HepG2 (cell line): ENCODE measurements around the gene APBB2. TPM values are rescaled to one million over a fixed set of nuclear protein-coding genes. Genes with fewer than 3 reads are reported as not detected.

Experiments used
- HDAC2 ChIP-seq: sonication (generic); formaldehyde crosslinking; IDR thresholded peaks from 2 replicates; pipeline ENCODE4 v1.4.0; 2020; ENCODE audit warnings: missing genetic modification reagents
- HOXA5 ChIP-seq: sonication (generic); formaldehyde crosslinking; IDR thresholded peaks from 2 replicates; pipeline ENCODE4 v1.4.0; 2020; ENCODE audit warnings: missing genetic modification reagents
- NR2F6 ChIP-seq, 2 experiments: IDR thresholded peaks; 2 replicates each; pipeline ENCODE4 v1.6.1; 2016; ENCODE audit warnings: antibody characterized with exemption in 1 of 2, mild to moderate bottlenecking in 1 of 2
- ZBTB3 ChIP-seq: sonication (generic); formaldehyde crosslinking; IDR thresholded peaks from 2 replicates; pipeline ENCODE4 v1.4.0; 2020; ENCODE audit warnings: low read depth, mild to moderate bottlenecking, moderate library complexity, missing genetic modification reagents, borderline replicate concordance
- ZNF354B ChIP-seq: sonication (generic); formaldehyde crosslinking; IDR thresholded peaks from 2 replicates; pipeline ENCODE4 v1.8.0; 2022; ENCODE audit warnings: mild to moderate bottlenecking, missing genetic modification reagents
- ZNF607 ChIP-seq: sonication (generic); formaldehyde crosslinking; IDR thresholded peaks from 2 replicates; pipeline ENCODE4 v1.5.1; 2020; ENCODE audit warnings: missing genetic modification reagents, mild to moderate bottlenecking, borderline replicate concordance
- ZNF772 ChIP-seq: sonication (generic); formaldehyde crosslinking; IDR thresholded peaks from 2 replicates; pipeline ENCODE4 v1.5.0; 2020; ENCODE audit warnings: mild to moderate bottlenecking, missing genetic modification reagents
- ZSCAN20 ChIP-seq: sonication (generic); formaldehyde crosslinking; IDR thresholded peaks from 2 replicates; pipeline ENCODE4 v1.4.0; 2020; ENCODE audit warnings: missing genetic modification reagents, mild to moderate bottlenecking, borderline replicate concordance
- polyA plus RNA-seq, 8 experiments: library from polyadenylated mRNA; depleted of rRNA in 3 of 8; stranded (reverse) in 7 of 8; unstranded in 1 of 8; fragments of >200 nt; fragmentation: Illumina TruSeq in 4 of 8; extraction: Trizol in 4 of 8; gene quantifications; 2 replicates each; pipeline versions ENCODE4 v1.2.1 to v1.2.3, GENCODE V29; 2011 to 2016; ENCODE audit warnings: low read depth in 4 of 8, missing spikeins in 1 of 8, mixed read lengths in 1 of 8; ENCODE audit not compliant: insufficient read depth in 1 of 8
- total RNA-seq, 5 experiments: library from RNA; depleted of rRNA; stranded (reverse); fragments of >200 nt; fragmentation: Illumina TruSeq; extraction: Trizol; gene quantifications; 2 replicates each; pipeline ENCODE4 v1.2.3, GENCODE V29; 2016; ENCODE audit warnings: low read depth in 1 of 5
- TF ChIP-seq, protein P1 (sequence below): IDR thresholded peaks from 2 replicates; pipeline ENCODE4 v1.6.1; 2016; ENCODE audit warnings: low read depth, borderline replicate concordance
- TF ChIP-seq, protein P2 (sequence below): sonication (generic); formaldehyde crosslinking; IDR thresholded peaks from 2 replicates; pipeline ENCODE4 v1.5.0; 2020; ENCODE audit warnings: missing genetic modification reagents
- TF ChIP-seq, protein P3 (sequence below): sonication (generic); formaldehyde crosslinking; IDR thresholded peaks from 2 replicates; pipeline ENCODE4 v1.4.0; 2020; ENCODE audit warnings: missing genetic modification reagents, borderline replicate concordance
- TF ChIP-seq, protein P4 (sequence below), 2 experiments: IDR thresholded peaks; 2 replicates each; pipeline ENCODE4 v1.6.1; 2011 to 2012; ENCODE audit warnings: low read length in 2 of 2, borderline replicate concordance in 1 of 2, low read depth in 1 of 2, mild to moderate bottlenecking in 1 of 2, moderate library complexity in 1 of 2
- TF ChIP-seq, protein P5 (sequence below): sonication (generic); formaldehyde crosslinking; IDR thresholded peaks from 2 replicates; pipeline ENCODE4 v1.4.0; 2020; ENCODE audit warnings: missing genetic modification reagents

The APBB2 gene
- total and polyA plus RNA-seq, 2 of the 13 experiments (the other 11 are each of a cell fraction or from before 2014, with no cell fraction given): 11.7 to 17.0 TPM

DNA sequence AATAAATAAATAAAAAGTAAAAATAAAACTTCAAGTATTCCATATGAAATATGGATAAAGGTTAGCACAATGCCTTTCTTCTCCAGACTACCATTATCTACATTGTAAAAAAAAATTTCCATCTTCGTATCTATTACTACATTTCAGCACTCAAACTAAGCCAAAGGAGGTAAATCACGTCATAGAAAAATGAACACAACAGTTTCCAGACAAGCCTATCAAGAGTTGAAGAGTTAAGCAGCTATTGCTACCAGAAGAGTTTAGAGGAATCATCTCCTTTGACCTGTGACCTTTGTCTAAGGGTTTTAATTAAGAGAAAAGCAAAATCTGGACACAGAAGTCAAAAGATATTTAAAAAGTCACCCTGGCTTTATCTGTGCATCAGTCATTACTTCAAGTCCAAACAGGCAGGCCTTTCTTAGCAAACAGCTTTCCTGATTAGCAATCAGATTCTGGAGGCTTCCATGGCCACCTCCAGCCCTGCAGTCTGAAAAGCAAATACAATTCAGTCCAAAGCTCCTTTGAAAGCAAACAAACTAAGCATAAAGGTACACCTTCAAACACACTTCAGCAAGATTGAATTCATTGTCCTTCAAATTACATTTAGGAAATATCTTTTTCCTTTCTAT lies 82.2 kb downstream of the APBB2 start (continued):
- TF ChIP-seq, protein P1, sequence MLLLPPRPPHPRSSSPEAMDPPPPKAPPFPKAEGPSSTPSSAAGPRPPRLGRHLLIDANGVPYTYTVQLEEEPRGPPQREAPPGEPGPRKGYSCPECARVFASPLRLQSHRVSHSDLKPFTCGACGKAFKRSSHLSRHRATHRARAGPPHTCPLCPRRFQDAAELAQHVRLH (CRISPR knock-in tag): peak; percentile 48; the same call in 1 of the 2 replicates
- no peak for TF ChIP-seq ZSCAN20 (CRISPR knock-in tag)
- TF ChIP-seq NR2F6 (IDR thresholded peaks at IDR 0.05): peak; percentile 95
- peak; percentile 78 for TF ChIP-seq NR2F6 (CRISPR knock-in tag; IDR thresholded peaks at IDR 0.05)
- TF ChIP-seq ZNF354B (CRISPR knock-in tag): no peak
- TF ChIP-seq, protein P2, sequence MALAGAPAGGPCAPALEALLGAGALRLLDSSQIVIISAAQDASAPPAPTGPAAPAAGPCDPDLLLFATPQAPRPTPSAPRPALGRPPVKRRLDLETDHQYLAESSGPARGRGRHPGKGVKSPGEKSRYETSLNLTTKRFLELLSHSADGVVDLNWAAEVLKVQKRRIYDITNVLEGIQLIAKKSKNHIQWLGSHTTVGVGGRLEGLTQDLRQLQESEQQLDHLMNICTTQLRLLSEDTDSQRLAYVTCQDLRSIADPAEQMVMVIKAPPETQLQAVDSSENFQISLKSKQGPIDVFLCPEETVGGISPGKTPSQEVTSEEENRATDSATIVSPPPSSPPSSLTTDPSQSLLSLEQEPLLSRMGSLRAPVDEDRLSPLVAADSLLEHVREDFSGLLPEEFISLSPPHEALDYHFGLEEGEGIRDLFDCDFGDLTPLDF (CRISPR knock-in tag): no peak
- TF ChIP-seq, protein P3, sequence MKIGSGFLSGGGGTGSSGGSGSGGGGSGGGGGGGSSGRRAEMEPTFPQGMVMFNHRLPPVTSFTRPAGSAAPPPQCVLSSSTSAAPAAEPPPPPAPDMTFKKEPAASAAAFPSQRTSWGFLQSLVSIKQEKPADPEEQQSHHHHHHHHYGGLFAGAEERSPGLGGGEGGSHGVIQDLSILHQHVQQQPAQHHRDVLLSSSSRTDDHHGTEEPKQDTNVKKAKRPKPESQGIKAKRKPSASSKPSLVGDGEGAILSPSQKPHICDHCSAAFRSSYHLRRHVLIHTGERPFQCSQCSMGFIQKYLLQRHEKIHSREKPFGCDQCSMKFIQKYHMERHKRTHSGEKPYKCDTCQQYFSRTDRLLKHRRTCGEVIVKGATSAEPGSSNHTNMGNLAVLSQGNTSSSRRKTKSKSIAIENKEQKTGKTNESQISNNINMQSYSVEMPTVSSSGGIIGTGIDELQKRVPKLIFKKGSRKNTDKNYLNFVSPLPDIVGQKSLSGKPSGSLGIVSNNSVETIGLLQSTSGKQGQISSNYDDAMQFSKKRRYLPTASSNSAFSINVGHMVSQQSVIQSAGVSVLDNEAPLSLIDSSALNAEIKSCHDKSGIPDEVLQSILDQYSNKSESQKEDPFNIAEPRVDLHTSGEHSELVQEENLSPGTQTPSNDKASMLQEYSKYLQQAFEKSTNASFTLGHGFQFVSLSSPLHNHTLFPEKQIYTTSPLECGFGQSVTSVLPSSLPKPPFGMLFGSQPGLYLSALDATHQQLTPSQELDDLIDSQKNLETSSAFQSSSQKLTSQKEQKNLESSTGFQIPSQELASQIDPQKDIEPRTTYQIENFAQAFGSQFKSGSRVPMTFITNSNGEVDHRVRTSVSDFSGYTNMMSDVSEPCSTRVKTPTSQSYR (CRISPR knock-in tag): peak; percentile 39; the same call in 1 of the 2 replicates
- TF ChIP-seq ZNF607: no peak
- TF ChIP-seq, protein P4, sequence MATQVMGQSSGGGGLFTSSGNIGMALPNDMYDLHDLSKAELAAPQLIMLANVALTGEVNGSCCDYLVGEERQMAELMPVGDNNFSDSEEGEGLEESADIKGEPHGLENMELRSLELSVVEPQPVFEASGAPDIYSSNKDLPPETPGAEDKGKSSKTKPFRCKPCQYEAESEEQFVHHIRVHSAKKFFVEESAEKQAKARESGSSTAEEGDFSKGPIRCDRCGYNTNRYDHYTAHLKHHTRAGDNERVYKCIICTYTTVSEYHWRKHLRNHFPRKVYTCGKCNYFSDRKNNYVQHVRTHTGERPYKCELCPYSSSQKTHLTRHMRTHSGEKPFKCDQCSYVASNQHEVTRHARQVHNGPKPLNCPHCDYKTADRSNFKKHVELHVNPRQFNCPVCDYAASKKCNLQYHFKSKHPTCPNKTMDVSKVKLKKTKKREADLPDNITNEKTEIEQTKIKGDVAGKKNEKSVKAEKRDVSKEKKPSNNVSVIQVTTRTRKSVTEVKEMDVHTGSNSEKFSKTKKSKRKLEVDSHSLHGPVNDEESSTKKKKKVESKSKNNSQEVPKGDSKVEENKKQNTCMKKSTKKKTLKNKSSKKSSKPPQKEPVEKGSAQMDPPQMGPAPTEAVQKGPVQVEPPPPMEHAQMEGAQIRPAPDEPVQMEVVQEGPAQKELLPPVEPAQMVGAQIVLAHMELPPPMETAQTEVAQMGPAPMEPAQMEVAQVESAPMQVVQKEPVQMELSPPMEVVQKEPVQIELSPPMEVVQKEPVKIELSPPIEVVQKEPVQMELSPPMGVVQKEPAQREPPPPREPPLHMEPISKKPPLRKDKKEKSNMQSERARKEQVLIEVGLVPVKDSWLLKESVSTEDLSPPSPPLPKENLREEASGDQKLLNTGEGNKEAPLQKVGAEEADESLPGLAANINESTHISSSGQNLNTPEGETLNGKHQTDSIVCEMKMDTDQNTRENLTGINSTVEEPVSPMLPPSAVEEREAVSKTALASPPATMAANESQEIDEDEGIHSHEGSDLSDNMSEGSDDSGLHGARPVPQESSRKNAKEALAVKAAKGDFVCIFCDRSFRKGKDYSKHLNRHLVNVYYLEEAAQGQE (IDR thresholded peaks at IDR 0.05; ENCODE audit: borderline replicate concordance in 1 of 2, low read depth in 1 of 2, low read length in 2 of 2): peak in 1 of 2 experiments; percentile 44; a peak in 1 of 4 replicates
- no peak for TF ChIP-seq ZNF772 (CRISPR knock-in tag)
- peak; percentile 59; the same call in 1 of the 2 replicates for TF ChIP-seq HOXA5
- TF ChIP-seq, protein P5, sequence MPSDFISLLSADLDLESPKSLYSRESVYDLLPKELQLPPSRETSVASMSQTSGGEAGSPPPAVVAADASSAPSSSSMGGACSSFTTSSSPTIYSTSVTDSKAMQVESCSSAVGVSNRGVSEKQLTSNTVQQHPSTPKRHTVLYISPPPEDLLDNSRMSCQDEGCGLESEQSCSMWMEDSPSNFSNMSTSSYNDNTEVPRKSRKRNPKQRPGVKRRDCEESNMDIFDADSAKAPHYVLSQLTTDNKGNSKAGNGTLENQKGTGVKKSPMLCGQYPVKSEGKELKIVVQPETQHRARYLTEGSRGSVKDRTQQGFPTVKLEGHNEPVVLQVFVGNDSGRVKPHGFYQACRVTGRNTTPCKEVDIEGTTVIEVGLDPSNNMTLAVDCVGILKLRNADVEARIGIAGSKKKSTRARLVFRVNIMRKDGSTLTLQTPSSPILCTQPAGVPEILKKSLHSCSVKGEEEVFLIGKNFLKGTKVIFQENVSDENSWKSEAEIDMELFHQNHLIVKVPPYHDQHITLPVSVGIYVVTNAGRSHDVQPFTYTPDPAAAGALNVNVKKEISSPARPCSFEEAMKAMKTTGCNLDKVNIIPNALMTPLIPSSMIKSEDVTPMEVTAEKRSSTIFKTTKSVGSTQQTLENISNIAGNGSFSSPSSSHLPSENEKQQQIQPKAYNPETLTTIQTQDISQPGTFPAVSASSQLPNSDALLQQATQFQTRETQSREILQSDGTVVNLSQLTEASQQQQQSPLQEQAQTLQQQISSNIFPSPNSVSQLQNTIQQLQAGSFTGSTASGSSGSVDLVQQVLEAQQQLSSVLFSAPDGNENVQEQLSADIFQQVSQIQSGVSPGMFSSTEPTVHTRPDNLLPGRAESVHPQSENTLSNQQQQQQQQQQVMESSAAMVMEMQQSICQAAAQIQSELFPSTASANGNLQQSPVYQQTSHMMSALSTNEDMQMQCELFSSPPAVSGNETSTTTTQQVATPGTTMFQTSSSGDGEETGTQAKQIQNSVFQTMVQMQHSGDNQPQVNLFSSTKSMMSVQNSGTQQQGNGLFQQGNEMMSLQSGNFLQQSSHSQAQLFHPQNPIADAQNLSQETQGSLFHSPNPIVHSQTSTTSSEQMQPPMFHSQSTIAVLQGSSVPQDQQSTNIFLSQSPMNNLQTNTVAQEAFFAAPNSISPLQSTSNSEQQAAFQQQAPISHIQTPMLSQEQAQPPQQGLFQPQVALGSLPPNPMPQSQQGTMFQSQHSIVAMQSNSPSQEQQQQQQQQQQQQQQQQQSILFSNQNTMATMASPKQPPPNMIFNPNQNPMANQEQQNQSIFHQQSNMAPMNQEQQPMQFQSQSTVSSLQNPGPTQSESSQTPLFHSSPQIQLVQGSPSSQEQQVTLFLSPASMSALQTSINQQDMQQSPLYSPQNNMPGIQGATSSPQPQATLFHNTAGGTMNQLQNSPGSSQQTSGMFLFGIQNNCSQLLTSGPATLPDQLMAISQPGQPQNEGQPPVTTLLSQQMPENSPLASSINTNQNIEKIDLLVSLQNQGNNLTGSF (CRISPR knock-in tag): no peak
- peak; percentile 98 for TF ChIP-seq HDAC2
- TF ChIP-seq ZBTB3: no peak
